ENCODE measurements around the gene ATXN2.
"Not testable (repeated sequence)": the region's sequence is repeated elsewhere in the genome, so short reads cannot be mapped to it uniquely, and the experiment has no call there.

The ATXN2 gene

GRCh38 chr12:111597831-111598636 is 1.1 kb downstream of the ATXN2 start:
- peak overlapping the region; percentile 89 for H3K4me3 ChIP-seq (ENCODE audit: low read length)
- TF ChIP-seq, protein P1, sequence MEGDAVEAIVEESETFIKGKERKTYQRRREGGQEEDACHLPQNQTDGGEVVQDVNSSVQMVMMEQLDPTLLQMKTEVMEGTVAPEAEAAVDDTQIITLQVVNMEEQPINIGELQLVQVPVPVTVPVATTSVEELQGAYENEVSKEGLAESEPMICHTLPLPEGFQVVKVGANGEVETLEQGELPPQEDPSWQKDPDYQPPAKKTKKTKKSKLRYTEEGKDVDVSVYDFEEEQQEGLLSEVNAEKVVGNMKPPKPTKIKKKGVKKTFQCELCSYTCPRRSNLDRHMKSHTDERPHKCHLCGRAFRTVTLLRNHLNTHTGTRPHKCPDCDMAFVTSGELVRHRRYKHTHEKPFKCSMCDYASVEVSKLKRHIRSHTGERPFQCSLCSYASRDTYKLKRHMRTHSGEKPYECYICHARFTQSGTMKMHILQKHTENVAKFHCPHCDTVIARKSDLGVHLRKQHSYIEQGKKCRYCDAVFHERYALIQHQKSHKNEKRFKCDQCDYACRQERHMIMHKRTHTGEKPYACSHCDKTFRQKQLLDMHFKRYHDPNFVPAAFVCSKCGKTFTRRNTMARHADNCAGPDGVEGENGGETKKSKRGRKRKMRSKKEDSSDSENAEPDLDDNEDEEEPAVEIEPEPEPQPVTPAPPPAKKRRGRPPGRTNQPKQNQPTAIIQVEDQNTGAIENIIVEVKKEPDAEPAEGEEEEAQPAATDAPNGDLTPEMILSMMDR (conservative IDR thresholded peaks at IDR 0.05; ENCODE audit: low read length) = no peak
- no peak for DNase-seq (ENCODE audit: low read depth)

- peak overlapping the region; percentile 89 for H3K4me3 ChIP-seq (ENCODE audit: low read length)
- peak; percentile 70 for DNase-seq (ENCODE audit: low read depth)
- TF ChIP-seq, protein P1 (conservative IDR thresholded peaks at IDR 0.05; ENCODE audit: low read length) = no peak
Measured at GRCh38 chr12:111596985-111597830, 1.9 kb downstream of the ATXN2 start.

GRCh38 chr12:111595341-111595835 is 3.7 kb downstream of the ATXN2 start:
- H3K4me3 ChIP-seq (ENCODE audit: low read length); DNase-seq (ENCODE audit: low read depth): not testable (repeated sequence)

- not testable (repeated sequence) for DNase-seq (ENCODE audit: low read depth); H3K4me3 ChIP-seq (ENCODE audit: low read length)
Measured at GRCh38 chr12:111591399-111592010, 7.6 kb downstream of the ATXN2 start.

DNA sequence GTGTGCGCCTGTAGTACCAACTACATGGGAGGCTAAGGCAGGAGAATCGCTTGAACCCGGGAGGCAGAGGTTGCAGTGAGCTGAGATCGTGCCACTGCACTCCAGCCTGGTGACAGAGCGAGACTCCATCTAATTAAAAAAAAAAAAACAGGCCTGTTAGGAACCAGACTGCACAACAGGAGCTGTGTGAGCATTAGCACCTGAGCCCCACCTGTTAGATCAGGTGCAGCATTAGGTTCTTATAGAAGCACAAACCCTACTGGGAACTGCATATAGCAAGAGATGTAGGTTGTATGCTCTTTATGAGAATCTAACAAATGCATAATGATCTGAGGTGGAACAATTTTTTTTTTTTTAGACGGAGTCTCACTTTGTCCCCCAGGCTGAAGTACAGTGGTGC is 8.6 kb downstream of the ATXN2 start:
- DNase-seq (ENCODE audit: low read depth) = no peak
- TF ChIP-seq, protein P1 (conservative IDR thresholded peaks at IDR 0.05; ENCODE audit: low read length) = no peak
- no peak overlapping the region for H3K4me3 ChIP-seq (ENCODE audit: low read length)

DNA sequence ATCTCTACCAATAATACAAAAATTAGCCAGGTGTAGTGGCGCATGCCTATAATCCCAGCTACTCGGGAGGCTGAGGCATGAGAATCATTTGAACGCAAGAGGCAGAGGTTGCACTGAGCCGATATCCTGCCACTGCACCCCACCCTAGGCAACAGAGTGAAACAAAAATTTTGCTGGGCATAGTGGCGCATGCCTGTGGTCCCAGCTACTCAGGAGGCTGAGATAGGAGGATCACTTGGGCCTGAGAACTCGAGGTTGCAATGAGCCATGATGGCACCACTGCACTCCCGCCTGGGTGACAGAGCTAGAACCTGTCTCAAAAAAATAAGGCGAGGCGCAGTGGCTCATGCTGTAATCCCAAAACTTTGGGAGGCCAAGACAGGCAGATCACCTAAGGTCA is 9.5 kb downstream of the ATXN2 start:
- TF ChIP-seq, protein P1 (conservative IDR thresholded peaks at IDR 0.05; ENCODE audit: low read length) = no peak
- H3K4me3 ChIP-seq (ENCODE audit: low read length) = no peak overlapping the region
- DNase-seq (ENCODE audit: low read depth) = no peak

- TF ChIP-seq, protein P1 (conservative IDR thresholded peaks at IDR 0.05; ENCODE audit: low read length) = no peak
- H3K4me3 ChIP-seq (ENCODE audit: low read length) = no peak overlapping the region
- no peak for DNase-seq (ENCODE audit: low read depth)
Measured at GRCh38 chr12:111588010-111588409, 11.1 kb downstream of the ATXN2 start.

Data from AG10803 (cell line).